HG02938 (cell line): ENCODE measurements around the gene TCP11L2.

ENCODE experiments used
- ATAC-seq: cut with Tn5 transposase; IDR thresholded peaks from one replicate; pipeline ENCODE4 v1.9.1; 2021; ENCODE audit warnings: mild to moderate bottlenecking, moderate library complexity; ENCODE audit not compliant: unreplicated experiment

Gene TCP11L2

DNA sequence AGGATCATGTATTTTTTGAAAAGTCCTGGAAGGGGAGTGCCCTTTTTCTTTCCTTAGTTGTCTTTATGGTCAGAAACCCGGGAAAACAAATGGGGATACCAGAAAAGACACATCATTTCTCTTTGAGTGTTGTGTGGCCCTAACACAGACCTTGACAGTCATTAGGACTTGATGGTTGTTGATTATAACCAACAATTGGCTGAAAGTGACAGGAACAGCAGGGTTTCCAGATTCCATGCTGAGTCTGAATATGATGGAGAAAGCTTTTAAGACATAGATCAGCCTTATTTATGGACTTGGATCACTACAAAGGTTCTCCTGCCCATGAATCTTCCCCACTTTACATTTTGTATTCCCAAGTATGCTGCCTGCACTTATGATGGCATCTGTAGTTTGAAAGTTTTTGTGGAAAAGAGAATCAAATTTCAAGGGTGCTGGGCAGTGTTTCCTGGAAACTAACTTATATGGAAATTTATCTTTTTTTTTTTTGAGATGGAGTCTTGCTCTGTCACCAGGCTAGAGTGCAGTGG is 85.4 kb downstream of the TCP11L2 start:
- ATAC-seq = no peak

GRCh38 chr12:106389151-106389550 is 86.6 kb downstream of the TCP11L2 start:
- ATAC-seq = no peak

DNA sequence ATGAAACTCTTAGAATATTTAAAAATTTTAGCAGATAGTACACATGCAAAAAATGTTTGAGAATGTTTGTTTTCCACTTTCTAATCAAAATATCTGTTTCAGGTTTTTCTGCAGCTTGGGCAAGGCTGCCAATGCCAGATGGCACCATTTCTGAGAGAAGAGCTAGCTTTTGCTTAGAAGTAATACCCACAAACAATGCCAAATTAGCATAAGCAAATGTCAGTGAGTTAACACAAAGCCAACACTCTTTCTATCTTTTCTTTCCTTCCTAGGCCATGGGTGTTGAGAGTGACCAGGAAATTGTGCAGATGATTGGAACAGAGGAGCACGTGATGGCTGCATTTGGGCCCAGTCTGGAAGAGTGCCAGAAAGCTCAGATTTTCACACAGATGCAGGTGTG is 90.2 kb downstream of the TCP11L2 start:
- no peak for ATAC-seq
